Measurements from ENCODE around the gene PPP1R36. TPM values are rescaled to one million over a fixed set of nuclear protein-coding genes. Genes with fewer than 3 reads are reported as not detected.

PPP1R36 gene
- total and polyA plus RNA-seq, 2 of the 4 experiments (the other 2 are of a cell fraction) = 0.15 to 0.54 TPM

- no peak for ATAC-seq (ENCODE audit: low read depth)
- Histone ChIP-seq H3K18ac (ENCODE audit: low read depth, low read length) (peak overlapping the region; percentile 93), H3K4ac (ENCODE audit: low read depth, low read length) (peak overlapping the region; percentile 96), H3K79me1 (ENCODE audit: low read depth in 1 of 2, low read length in 2 of 2) (peaks cover 0 to 5% of the 10 kb centered on the region in 2 experiments; a peak in 1 of 4 replicates), H3K23ac (ENCODE audit: low read depth, low read length) (no peak overlapping the region), H2BK15ac (ENCODE audit: low read depth, low read length) (peak overlapping the region; percentile 98), H3K9me1 (ENCODE audit: insufficient read depth, low read length) (peaks cover 17% of the 10 kb centered on the region), H2BK120ac (ENCODE audit: low read depth, low read length) (peak overlapping the region; percentile 99), H3K4me1 (ENCODE audit: control insufficient read depth, insufficient read depth, low read length) (peaks cover 24% of the 10 kb centered on the region), H3K36me3 (ENCODE audit: control insufficient read depth, insufficient read depth, low read length) (no peaks in the 10 kb centered on the region), H2AFZ (replicated peaks; ENCODE audit: low read length, poor library complexity) (no peak overlapping the region), H4K91ac (ENCODE audit: insufficient read depth, low read depth, low read length) (peak overlapping the region; percentile 98), H3K9ac (ENCODE audit: low read depth, low read length) (no peak overlapping the region), H3K4me3 (ENCODE audit: insufficient read depth, low read depth, low read length) (no peak overlapping the region), H3K14ac (replicated peaks; ENCODE audit: low read depth, low read length) (peak overlapping the region; percentile 96), H4K8ac (ENCODE audit: low read depth in 2 of 2, low read length in 2 of 2) (peak overlapping the region; percentile 94 to 95), H2BK5ac (ENCODE audit: low read depth, low read length, poor library complexity, severe bottlenecking) (peak overlapping the region; percentile 98), H3K27me3 (ENCODE audit: control insufficient read depth, insufficient read depth, low read length) (no peaks in the 10 kb centered on the region), H4K20me1 (ENCODE audit: insufficient read depth, low read length) (no peaks in the 10 kb centered on the region), H2AK5ac (ENCODE audit: low read depth, low read length) (peak overlapping the region; percentile 92), H3K56ac (ENCODE audit: extremely low read depth, insufficient read depth, low read length) (no peak overlapping the region), H3K4me2 (ENCODE audit: low read depth, low read length) (no peak overlapping the region), H2BK20ac (ENCODE audit: low read depth, low read length) (peak overlapping the region; percentile 99), H2AK9ac (replicated peaks; ENCODE audit: low read depth, low read length, poor library complexity) (peak overlapping the region; percentile 18), H4K5ac (ENCODE audit: low read depth, low read length) (peak overlapping the region; percentile 97; the same call in 1 of the 2 replicates), H3K9me3 (ENCODE audit: control insufficient read depth, insufficient read depth, low read length) (no peaks in the 10 kb centered on the region), H3K27ac (ENCODE audit: insufficient read depth, low read length) (peak overlapping the region; percentile 8)
- intact Hi-C loops (cut with micrococcal nuclease) = loop anchor here (5.0 kb wide), 2 partner anchors 41 to 71 kb away; partner anchors contain the start of gene HSPA2
- 57% methylated on average over 1 of the region's 2 CpGs; no CpG with 5 or more reads in 1 of the 2 experiments for WGBS, 2 experiments (ENCODE audit: extremely low coverage in 2 of 2, insufficient read length in 1 of 2)
- no peak for DNase-seq
- CTCF ChIA-PET = interaction anchor here (0.8 kb wide), 1 partner anchor 20 kb away, joined by 3 read pairs; no protein-coding TSS in a partner anchor
- BruUV-seq (replicated peaks) = no TSS peak
- POLR2A ChIA-PET (ENCODE audit: unreplicated experiment) = no interaction called here
- in situ Hi-C loops (cut with MboI; ENCODE audit: low sequenced_read_pairs) = no loop called here
- TF ChIP-seq ELK1 (IDR thresholded peaks at IDR 0.05; ENCODE audit: borderline replicate concordance, low read depth, low read length) (no peak), CTCF (conservative IDR thresholded peaks at IDR 0.05; ENCODE audit: low read depth, low read length) (no peak), CEBPB (IDR thresholded peaks at IDR 0.05; ENCODE audit: low read depth, low read length) (no peak), BHLHE40 (IDR thresholded peaks at IDR 0.05; ENCODE audit: low read depth, low read length) (no peak), MXI1 (IDR thresholded peaks at IDR 0.05; ENCODE audit: borderline replicate concordance, low read depth, low read length) (no peak), MAFK (IDR thresholded peaks at IDR 0.05; ENCODE audit: low read depth, low read length) (no peak)
- dilution Hi-C loops (cut with HindIII; ENCODE audit: low sequenced_read_pairs, unreplicated experiment) = no loop called here
Measured at GRCh38 chr14:64612971-64613666, 63.4 kb downstream of the PPP1R36 start.
